AG09319 (cell line): ENCODE results near the gene TRAPPC3L.

Experiments
- DNase-seq: peaks from one replicate; pipeline ENCODE4 v3.0.0-alpha.2; 2010; ENCODE audit warnings: low read depth; ENCODE audit errors: extremely low read depth
- TF ChIP-seq, protein P1 (sequence below): IDR thresholded peaks from 2 replicates; pipeline ENCODE4 v1.5.1; 2011; ENCODE audit warnings: low read depth, mild to moderate bottlenecking, inconsistent platforms, low read length, moderate library complexity

Gene TRAPPC3L

DNA sequence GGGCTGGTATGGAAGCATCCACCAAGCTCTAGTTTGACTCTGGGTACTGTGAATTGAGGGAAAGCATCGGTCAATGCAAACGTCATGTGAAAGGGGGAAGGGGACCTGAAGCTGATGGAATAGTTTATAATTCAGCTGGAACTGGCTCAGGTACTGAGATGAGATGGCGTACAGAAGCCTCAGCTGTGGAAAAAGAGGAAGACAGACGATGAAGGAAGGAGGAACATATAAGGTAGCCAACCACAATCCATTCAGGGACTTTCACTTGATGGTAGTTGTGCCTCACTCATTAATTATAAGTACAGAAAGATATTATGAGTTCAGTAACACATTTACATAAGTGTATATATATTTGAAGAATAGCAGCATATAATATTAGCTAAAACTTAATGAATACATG is 31.4 kb downstream of the TRAPPC3L start:
- TF ChIP-seq, protein P1, sequence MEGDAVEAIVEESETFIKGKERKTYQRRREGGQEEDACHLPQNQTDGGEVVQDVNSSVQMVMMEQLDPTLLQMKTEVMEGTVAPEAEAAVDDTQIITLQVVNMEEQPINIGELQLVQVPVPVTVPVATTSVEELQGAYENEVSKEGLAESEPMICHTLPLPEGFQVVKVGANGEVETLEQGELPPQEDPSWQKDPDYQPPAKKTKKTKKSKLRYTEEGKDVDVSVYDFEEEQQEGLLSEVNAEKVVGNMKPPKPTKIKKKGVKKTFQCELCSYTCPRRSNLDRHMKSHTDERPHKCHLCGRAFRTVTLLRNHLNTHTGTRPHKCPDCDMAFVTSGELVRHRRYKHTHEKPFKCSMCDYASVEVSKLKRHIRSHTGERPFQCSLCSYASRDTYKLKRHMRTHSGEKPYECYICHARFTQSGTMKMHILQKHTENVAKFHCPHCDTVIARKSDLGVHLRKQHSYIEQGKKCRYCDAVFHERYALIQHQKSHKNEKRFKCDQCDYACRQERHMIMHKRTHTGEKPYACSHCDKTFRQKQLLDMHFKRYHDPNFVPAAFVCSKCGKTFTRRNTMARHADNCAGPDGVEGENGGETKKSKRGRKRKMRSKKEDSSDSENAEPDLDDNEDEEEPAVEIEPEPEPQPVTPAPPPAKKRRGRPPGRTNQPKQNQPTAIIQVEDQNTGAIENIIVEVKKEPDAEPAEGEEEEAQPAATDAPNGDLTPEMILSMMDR: no peak

DNA sequence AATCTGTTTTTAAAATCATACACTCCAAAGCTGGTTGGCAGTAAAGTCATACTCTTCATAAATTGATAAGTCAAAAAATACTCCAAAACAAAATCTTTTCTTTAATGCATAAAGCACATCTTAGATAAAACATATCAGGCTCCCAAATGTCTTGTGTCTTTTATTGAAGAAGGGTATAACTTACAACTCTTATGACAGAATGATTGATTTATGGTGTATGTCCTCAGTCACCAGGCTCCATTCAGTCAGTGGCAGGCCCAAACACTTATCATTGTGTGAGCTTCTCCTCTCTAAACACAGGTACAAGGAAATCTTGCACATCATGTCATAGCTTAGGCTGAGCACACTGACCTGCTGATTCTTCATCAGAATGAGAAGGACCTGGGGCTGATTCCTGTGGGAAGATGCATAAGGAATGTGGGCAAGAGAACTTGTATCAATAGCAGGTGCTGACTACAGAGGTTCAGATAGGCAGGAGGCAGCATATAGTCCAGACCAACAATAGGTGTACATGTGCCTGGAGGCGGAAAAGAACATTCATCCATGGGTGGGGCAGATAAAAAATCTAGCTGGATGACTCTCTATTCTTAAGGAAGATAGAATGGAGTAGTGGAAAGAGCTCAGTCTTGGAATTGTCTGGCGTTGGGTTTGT is 32.1 kb downstream of the TRAPPC3L start:
- TF ChIP-seq, protein P1: no peak
- no peak for DNase-seq

More for the DNA sequence above, 31.4 kb downstream of the TRAPPC3L start:
- no peak for DNase-seq

DNA sequence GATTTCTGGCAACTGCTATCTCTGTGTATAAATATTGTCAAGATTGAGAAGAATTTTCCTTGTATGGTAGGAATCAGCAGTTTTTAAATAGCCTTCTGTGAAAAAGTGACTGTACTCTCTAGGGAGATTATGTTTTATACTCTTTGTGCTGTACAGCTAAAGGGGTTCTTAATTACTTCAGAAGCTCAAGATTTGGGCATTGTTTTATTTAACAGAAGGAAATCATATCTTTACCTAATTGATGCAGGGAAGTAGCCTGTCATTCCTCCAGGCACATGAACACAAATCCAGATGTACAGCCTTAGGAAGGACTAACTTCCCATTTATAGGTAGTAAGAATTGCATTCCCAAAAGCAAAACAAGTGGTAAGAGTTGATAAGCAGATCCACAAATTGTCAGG is 32.8 kb downstream of the TRAPPC3L start:
- DNase-seq: no peak
- TF ChIP-seq, protein P1: no peak

DNA sequence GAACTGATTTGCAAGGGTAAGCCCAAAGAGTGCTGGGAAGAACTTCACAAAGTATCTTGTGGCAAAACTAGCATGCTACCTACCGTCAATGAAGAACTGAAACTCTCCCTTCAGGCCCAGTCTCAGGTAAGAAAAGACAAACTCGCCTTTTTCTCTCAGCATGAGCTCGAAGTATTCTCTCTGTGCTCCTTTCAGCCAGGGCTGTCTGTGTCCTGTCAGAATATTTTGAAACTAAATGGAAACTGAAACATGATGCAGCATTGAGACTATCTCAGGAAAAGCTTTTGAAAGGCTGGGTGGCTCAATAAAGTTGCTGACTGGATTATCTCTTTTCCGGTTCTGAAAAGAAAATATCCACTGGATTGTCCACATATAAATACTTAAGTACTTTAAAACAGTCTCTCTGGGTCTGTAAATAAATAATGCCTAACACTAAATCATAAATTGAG is 33.3 kb downstream of the TRAPPC3L start:
- DNase-seq: no peak
- TF ChIP-seq, protein P1: no peak

DNA sequence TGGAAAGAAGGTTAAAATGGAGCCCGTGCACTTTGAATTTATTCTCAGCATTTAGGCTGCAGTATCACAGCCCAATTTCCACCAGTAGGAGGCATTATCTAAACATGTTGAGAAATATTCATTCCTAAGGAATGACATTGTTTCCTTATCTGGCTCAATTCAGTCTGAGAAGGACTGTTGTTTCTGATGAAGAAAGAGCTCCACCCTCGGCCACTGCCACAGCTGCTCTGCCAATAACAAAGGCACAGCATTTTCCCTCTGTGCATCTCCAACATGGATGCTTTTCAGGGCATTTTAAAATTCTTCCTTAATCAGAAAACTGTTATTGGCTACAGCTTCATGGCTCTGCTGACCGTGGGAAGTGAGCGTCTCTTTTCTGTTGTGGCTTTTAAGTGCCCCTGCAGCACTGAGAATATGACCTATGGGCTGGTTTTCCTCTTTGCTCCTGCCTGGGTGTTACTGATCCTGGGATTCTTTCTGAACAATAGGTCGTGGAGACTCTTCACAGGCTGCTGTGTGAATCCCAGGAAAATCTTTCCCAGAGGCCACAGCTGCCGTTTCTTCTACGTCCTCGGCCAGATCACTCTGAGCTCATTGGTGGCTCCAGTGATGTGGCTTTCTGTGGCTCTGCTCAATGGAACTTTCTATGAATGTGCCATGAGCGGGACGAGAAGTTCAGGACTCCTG is 33.9 kb downstream of the TRAPPC3L start, which contains the start of gene CALHM5:
Gene CALHM5, plus strand, starts transcription at position 216 of the 687 bp plus-strand sequence. Its CDS starts 58 bp downstream, at position 274.
- peak; percentile 74 for DNase-seq
- TF ChIP-seq, protein P1: peak; percentile 76

DNA sequence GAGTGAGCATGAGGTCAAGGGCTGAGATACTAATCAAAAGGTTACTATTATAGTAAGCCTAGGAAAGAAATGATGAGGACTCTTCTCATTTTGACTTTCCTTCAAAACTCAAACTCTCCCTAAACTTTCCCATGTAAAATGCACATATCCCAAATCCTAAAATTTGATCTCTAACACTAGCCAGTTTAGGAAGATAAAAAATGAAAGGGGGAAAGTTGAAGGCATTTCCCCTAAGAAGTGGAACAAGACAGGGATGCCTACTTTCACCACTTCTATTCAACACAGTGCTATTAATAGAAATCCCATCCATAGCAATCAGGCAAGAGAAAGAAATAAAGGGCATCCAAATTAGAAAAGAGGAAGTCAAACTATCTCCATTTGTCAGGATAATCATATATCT is 37.0 kb downstream of the TRAPPC3L start:
- TF ChIP-seq, protein P1: no peak

DNA sequence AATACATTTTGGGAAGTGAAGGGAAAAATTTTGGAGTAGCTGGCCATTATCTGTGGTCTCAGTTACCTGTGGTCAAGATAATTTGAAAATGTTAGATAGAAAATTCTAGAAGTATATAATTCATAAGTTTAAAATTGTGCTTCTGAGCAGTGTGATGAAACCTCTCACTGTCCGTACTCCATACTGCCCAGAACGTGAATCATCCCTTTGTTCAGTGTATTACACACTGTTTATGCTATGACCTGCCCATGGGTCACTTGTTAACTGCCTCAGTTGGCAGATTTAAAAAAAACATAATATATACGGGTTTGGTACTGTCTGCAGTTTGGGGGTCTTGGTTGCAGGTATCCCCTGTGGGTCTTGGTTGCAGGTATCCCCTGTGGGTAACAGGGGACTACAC is 38.2 kb downstream of the TRAPPC3L start:
- TF ChIP-seq, protein P1: no peak
- DNase-seq: no peak

More for the DNA sequence above, 37.0 kb downstream of the TRAPPC3L start:
- no peak for DNase-seq
